IPS DF 19.7 (cell line): Measurements from ENCODE around the gene MRS2.
"Not testable (repeated sequence)": the region's sequence is repeated elsewhere in the genome, so short reads cannot be mapped to it uniquely, and the experiment has no call there.

Experiments used
- DNase-seq: peaks from one replicate; pipeline ENCODE4 v3.0.0-alpha.2; 2013; ENCODE audit warnings: low read depth, low spot score

The MRS2 gene

GRCh38 chr6:24402697-24403500, at the start of gene MRS2:
MRS2 (plus strand) TSS chr6:24402936; CDS start chr6:24403047, 111 bp downstream.
- DNase-seq = peak; percentile 84

DNA sequence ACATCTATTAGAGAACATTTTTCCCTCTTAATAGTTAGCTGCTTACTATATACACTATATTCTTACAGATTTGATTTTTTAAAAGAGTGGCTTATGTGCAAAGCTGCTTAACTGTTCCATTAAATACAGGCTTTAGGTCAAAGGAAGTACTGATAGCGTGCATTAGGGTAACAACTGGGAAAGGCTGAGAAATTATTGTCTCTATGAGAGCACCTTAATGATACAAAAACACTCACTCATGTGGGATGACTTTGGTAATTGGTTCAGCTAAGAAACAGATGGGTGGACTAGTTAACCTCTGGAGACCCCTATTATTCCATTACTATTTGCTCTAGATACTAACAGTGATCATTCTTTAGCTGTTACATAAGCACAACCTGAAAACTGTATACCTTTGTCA, 48.9 kb upstream of the MRS2 start:
- DNase-seq = no peak

- DNase-seq = no peak
Observed at GRCh38 chr6:24355393-24355792, 47.3 kb upstream of the MRS2 start.

GRCh38 chr6:24356310-24356973, 46.3 kb upstream of the MRS2 start:
- no peak for DNase-seq

DNA sequence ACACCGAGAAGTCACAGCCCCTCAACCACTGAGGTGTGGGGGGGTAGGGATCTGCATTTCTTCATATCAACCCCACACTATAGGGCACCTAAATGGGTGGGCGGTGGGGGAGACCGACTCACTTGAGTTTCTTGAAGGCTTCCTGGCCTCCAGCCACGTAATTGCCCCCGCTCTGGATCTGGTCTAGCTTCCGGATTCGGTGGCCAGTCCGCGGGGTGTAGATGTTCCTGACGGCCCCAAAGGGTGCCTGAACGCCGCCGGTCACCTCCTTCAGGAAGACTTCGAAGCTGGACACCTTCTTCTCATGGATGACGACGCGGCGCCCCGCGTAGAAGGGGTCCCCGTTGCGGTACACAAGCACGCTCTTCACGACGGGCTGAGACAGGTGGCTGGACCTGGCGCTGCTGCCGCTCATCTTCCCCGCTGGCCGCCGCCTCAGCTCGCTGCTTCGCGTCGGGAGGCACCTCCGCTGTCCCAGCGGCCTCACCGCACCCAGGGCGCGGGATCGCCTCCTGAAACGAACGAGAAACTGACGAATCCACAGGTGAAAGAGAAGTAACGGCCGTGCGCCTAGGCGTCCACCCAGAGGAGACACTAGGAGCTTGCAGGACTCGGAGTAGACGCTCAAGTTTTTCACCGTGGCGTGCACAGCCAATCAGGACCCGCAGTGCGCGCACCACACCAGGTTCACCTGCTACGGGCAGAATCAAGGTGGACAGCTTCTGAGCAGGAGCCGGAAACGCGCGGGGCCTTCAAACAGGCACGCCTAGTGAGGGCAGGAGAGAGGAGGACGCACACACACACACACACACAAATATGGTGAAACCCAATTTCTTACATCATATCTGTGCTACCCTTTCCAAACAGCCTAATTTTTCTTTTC, 45.2 kb upstream of the MRS2 start, which contains the start of gene DCDC2:
Gene DCDC2, minus strand, starts transcription at position 724 of the 883 bp plus-strand sequence. Its CDS starts 309 bp downstream, at position 415.
- DNase-seq = no peak

- no peak for DNase-seq
Observed at GRCh38 chr6:24358219-24358821, 44.4 kb upstream of the MRS2 start.

DNA sequence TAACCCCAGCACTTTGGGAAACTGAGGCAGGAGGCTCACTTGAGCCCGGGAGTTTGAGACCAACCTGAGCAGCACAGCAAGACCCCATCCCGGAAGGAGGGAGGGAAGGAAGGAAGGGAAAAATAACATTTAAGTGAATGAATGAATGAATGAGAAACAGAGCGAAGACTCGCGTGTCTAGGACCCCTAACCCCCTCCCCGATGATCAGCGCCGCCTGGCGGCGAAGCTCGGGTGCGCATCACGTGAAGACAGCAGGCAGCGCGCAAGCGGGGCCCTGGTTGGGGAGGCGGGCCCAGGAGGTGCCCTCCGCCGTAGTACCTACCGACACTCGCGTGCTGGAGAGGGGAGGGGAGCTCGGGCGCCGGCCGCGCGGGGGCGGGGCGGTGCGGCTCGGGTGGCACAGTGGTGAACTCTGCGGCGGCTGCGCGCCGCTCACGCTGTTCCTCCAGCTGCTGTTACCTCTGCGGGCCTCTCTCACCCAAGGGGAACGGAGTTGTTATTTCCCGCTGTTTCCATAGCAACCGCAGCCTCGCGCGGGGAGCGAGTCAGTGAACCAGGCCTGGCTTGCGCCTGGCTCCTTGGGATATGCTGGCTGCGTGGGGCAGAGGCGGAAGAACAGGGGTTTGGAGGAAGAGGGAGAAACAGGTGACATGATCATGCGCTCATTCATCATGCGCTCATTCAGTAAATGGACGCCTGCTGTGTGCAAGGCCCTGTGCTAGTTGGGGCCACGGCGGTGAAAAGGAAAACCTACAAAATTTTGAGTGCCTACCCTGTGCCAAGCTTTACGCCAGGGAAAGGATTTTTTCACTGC, 42.9 kb upstream of the MRS2 start:
- peak; percentile 38 for DNase-seq

GRCh38 chr6:24362363-24362762, 40.4 kb upstream of the MRS2 start:
- DNase-seq = not testable (repeated sequence)

GRCh38 chr6:24365103-24365633, 37.6 kb upstream of the MRS2 start:
- not testable (repeated sequence) for DNase-seq

GRCh38 chr6:24374612-24375011, 28.1 kb upstream of the MRS2 start:
- no peak for DNase-seq

- DNase-seq = no peak
Observed at GRCh38 chr6:24376871-24377270, 25.9 kb upstream of the MRS2 start.

- DNase-seq = no peak
Observed at GRCh38 chr6:24378473-24379097, 24.2 kb upstream of the MRS2 start.

- DNase-seq = no peak
Observed at GRCh38 chr6:24381476-24382219, 21.1 kb upstream of the MRS2 start.

GRCh38 chr6:24382220-24382540, 20.6 kb upstream of the MRS2 start:
- DNase-seq = no peak

- not testable (repeated sequence) for DNase-seq
Observed at GRCh38 chr6:24382891-24383494, 19.7 kb upstream of the MRS2 start.

- DNase-seq = not testable (repeated sequence)
Observed at GRCh38 chr6:24384369-24385130, 18.2 kb upstream of the MRS2 start.

DNA sequence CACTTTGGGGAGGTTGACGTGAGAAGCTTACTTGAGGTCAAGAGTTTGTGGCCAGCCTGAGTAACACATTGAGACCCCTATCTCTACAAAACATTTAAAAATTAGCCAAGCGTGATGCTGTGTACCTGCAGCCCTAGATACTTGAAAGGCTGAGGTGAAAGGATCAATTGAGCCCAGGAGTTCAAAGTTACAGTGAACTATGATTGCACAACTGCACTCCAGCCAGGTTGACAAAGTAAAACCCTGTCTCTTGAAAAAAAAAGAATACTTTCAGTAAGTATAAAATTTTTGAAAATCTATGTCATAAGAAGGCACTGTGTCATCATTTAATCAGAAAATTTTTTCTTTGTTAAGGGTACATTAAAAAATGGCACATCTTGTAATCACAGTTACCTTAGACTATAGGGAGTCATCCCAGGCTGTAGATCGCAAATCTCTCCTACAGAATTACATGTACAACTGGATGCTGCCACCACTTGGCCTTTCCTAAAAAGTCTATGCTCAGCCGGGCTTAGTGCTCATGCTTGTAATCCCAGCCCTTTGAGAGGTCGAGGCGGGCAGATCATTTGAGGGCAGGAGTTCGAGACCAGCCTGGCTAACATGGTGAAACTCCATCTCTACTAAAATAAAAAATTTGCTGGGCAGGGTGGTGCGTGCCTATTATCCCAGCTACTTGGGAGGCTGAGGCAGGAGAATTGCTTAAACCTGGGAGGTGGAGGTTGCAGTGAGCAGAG, 17.0 kb upstream of the MRS2 start:
- DNase-seq = no peak
